ENCODE measurements around the gene FBRSL1.

FBRSL1 gene

GRCh38 chr12:132483208-132483607, 6.7 kb upstream of the FBRSL1 start:
- H3K4me3 ChIP-seq (ENCODE audit: low read depth, low read length): no peak overlapping the region

DNA sequence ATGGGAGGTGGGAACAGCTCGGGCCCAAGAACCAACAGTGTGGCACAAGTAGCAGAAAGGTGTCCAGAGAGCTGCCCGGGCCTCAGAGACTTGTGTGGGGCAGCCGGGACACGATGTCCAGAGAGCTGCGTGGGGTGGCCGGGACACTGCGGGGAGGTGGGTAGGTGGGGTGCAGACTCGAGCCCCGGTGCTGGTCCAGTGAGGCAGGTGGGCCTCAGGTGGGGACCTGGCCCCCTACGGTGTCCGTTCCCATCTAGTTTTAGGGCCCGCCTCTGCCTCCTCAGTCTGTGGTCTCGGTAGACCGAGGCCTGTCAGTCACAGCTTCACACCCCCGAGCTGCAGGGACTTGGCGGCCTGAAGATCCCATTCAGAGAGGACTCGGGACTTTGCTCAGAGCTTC, 6.3 kb upstream of the FBRSL1 start:
- H3K4me3 ChIP-seq (ENCODE audit: low read depth, low read length): no peak overlapping the region

DNA sequence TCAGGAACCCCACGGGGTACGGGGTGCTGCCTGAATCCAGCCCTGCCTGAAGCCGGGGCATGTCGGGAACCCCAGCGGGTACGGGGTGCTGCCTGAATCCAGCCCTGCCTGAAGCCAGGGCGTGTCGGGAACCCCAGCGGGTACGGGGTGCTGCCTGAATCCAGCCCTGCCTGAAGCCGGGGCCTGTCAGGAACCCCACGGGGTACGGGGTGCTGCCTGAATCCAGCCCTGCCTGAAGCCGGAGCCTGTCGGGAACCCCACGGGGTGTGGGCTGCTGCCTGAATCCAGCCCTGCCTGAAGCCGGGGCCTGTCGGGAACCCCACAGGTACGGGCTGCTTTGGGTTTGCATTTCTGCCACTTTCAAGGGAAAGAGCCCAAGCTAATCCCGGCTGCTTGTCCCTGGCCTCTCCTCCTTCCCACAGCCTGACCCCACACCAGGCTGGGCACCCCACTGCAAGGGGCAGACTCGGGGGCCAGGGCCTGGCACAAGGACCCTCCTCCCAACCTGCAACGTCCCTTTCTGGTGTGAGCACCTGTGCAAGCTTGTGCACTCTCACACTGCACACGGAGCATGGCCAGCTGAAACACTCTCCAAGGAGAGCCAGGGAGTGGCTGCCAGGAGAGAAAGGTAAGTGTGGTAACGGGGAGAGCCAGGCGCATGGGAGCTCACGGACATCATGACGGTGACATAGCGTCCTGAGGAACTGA, 5.6 kb upstream of the FBRSL1 start:
- no peak overlapping the region for H3K4me3 ChIP-seq (ENCODE audit: low read depth, low read length)

GRCh38 chr12:132484891-132485441, 5.0 kb upstream of the FBRSL1 start:
- H3K4me3 ChIP-seq (ENCODE audit: low read depth, low read length): no peak overlapping the region

- no peak overlapping the region for H3K4me3 ChIP-seq (ENCODE audit: low read depth, low read length)
Measured at GRCh38 chr12:132485619-132486018, 4.3 kb upstream of the FBRSL1 start.

GRCh38 chr12:132486168-132486567, 3.8 kb upstream of the FBRSL1 start:
- no peak overlapping the region for H3K4me3 ChIP-seq (ENCODE audit: low read depth, low read length)

DNA sequence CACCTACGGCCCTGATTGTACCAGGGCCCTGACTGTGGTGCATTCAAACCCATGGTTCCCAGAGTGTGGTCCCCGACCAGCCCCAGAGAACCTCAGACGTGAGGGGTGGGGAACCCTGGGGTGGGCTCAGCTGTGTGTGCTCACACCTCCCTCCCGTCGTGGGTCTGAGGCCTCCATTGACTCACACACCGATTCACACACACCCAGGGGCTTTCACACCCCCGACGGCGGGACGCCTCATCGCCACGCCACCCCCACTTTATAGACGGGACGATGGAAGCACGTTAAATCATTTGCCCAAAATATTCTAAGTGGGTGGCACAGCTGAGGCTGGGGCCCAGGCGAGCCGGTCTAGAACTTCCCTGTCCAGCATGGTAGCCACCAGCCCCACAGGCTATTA, 3.4 kb upstream of the FBRSL1 start:
- H3K4me3 ChIP-seq (ENCODE audit: low read depth, low read length): no peak overlapping the region

GRCh38 chr12:132487311-132487741, 2.6 kb upstream of the FBRSL1 start:
- no peak overlapping the region for H3K4me3 ChIP-seq (ENCODE audit: low read depth, low read length)

DNA sequence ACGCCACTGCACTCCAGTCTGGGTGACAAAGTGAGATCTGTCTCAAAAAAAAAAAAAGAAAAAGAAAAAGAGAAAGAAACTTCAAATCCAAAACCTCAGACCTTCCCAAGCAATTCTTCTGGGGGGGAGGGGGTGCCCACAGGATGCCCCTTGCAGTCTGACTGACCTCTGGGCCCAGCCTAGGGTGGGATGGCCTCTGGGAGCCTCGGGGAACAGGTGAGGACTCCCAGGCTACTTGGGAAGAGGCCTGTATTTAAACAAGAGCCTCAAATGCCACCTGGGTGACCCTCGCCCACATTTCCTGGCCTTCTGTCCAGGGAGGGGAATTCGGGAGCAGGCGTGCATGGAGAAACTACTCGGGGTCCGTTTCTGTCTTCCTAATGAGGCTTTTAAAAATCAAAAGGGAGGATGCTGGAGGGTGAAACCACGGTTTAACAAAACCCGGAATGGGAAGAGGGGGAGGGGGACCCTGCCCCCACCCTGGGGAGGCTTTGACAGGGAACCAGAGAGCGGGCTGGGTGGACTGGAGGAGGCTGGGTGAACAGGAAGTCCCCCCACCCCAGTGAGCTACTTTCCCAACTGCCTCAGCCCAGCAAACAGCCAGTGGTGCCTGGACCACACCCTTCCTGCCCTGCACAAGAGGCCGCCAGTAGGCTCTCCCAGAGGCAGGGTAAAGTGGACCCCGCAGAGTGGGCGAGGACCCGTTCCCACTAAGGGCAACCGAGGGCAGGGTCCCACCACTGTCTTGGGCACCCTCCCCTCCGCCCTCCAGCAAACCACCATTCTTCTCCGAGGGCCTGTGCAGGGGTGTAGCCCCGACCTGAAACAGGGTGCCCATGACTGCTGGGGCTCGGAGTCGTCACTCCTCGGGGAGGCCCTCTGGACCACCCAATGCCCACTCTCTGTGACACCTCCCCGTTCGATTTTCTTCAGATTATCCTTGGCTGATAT, 1.5 kb upstream of the FBRSL1 start:
- no peak overlapping the region for H3K4me3 ChIP-seq (ENCODE audit: low read depth, low read length)

DNA sequence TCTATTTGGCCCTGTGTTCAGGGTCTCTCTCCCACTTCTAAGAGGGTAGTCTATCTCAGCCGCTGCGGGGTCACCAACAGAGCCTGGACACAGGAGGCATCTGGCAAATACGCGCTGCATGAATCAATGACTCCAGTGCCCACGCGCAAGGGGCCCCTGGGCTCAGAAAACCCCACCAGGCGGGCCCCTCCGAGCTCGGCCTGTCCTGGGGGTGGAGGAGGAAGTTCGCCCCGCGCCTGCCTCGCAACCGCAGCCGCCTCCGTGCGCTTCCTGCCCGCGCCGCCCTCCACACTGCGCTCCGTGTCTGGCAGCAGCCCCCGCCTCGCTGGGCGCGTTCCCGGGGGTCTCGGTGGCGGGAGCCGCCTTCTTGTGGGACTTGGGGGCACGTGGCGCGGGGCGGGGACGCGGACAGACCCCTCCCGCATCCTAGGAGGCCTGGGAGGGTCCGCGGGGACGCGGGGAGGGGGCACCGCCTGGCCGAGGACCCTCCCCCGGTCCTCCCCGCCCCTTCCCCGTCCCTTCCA, 811 bp upstream of the FBRSL1 start:
- H3K4me3 ChIP-seq (ENCODE audit: low read depth, low read length): peak overlapping the region; percentile 30

DNA sequence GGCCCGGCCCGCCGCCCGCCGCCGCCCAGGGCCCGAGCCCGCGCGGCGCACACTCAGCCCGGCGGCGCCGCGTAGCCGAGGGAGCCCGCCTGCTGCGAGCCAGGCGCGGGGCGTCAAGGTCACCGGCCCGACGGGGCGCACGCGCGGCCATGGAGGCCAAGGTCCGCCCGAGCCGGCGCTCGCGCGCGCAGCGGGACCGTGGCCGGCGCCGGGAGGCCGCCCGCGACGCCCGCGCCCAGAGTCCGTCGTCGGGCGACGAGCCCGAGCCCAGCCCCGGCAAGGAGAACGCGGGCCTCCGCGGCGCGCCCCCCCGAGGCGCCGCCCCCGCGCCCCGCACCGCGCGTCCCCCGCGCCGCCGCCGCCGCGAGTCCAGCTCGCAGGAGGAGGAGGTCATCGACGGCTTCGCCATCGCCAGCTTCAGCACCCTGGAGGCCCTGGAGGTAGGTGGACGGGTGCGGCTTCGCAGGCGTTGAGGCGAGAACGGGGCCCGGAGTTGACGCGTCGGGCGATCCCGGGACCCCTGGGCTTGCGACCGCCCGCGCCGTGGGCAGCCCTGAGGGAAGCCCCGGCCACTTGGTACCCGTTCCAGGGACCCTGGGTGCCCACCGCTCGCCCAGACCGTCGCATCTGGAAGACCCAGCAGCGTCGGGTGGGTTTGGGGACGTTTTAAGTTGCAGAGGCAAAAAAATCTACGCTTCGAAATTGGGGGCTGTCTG, 629 bp downstream of the FBRSL1 start:
- H3K4me3 ChIP-seq (ENCODE audit: low read depth, low read length): peak overlapping the region; percentile 57

GRCh38 chr12:132491138-132491663, 1.2 kb downstream of the FBRSL1 start:
- H3K4me3 ChIP-seq (ENCODE audit: low read depth, low read length): peak overlapping the region; percentile 57

- H3K4me3 ChIP-seq (ENCODE audit: low read depth, low read length): no peak overlapping the region
Measured at GRCh38 chr12:132491761-132492378, 1.9 kb downstream of the FBRSL1 start.

GRCh38 chr12:132492522-132492921, 2.6 kb downstream of the FBRSL1 start:
- H3K4me3 ChIP-seq (ENCODE audit: low read depth, low read length): no peak overlapping the region

- no peak overlapping the region for H3K4me3 ChIP-seq (ENCODE audit: low read depth, low read length)
Measured at GRCh38 chr12:132492951-132493350, 3.0 kb downstream of the FBRSL1 start.

GRCh38 chr12:132493482-132494178, 3.7 kb downstream of the FBRSL1 start:
- H3K4me3 ChIP-seq (ENCODE audit: low read depth, low read length): no peak overlapping the region

- no peak overlapping the region for H3K4me3 ChIP-seq (ENCODE audit: low read depth, low read length)
Measured at GRCh38 chr12:132494294-132495164, 4.6 kb downstream of the FBRSL1 start.

DNA sequence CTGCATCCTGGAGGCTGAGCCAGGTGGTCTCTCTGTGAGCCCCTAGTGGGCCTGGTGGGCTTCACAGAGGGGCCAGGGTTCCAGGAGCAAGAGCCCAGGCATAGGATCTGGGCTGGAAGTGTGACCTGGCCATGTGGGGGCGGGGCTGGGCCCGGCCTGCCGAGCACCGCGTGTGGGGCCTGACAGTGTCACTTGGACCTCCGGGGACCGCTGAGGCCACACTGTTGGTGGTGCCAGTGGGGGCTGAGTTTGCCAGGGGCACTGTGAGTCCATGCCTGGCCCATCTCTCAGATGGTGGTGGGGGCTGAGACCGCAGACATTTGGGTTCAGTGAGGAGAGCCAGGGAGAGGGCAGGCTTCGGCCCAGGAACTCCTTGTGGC, 5.2 kb downstream of the FBRSL1 start:
- H3K4me3 ChIP-seq (ENCODE audit: low read depth, low read length): no peak overlapping the region

Data from iPS-11a (cell line).